Central memory CD4-positive, alpha-beta T cell (primary cell): ENCODE measurements around the gene SETD3.
"Not testable (repeated sequence)": the region's sequence is repeated elsewhere in the genome, so short reads cannot be mapped to it uniquely, and the experiment has no call there.

Experiments
- DNase-seq: peaks from one replicate; pipeline ENCODE4 v3.0.0; 2022

SETD3 gene

GRCh38 chr14:99357151-99357915 lies 123.3 kb downstream of the SETD3 start:
- no peak for DNase-seq

GRCh38 chr14:99356031-99356608 lies 124.5 kb downstream of the SETD3 start:
- no peak for DNase-seq

GRCh38 chr14:99354166-99354875 lies 126.3 kb downstream of the SETD3 start:
- no peak for DNase-seq

- no peak for DNase-seq
Measured at GRCh38 chr14:99352688-99353280, 127.9 kb downstream of the SETD3 start.

GRCh38 chr14:99351166-99352007 lies 129.3 kb downstream of the SETD3 start:
- DNase-seq = no peak

- no peak for DNase-seq
Measured at GRCh38 chr14:99350751-99351150, 129.9 kb downstream of the SETD3 start.

DNA sequence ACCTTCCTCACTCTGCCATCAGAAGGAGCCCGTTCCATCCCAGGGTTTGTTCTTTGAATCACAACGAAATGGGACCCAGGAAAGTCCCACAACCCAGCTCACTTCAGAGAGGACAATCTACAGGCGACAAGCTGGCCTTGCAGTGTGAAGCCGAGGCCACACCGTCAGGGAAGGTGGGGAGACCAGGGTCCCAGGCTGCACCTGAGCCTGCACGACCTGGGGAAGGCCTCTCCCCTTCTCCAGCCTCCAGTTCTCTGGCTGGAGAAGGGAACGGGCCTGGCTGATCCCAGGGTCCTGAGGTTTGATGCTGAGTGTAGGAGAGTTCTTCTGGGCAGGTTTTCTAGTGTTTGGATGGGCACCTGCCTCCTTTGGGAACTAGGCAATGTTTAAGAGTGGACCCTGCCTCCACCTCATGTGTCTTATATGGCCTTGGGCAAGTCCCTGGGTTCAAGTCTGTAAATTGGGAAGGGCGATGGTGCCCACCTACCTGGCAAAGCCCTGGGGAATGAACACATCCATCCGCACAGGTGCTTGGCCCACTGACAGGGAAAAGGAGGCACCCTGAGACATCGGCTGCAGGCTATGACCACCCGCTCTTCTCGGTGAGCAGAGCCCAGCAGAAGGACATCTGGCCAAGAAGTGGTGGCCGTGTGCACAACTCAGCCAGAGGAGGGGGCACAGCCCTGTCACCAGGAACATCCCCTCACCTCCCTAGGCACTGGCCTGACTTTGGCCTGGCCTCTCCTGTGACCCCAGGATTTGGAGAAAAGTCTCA lies 130.8 kb downstream of the SETD3 start:
- DNase-seq = no peak

GRCh38 chr14:99348816-99349614 lies 131.6 kb downstream of the SETD3 start:
- DNase-seq = no peak

- DNase-seq = not testable (repeated sequence)
Measured at GRCh38 chr14:99348231-99348630, 132.4 kb downstream of the SETD3 start.
